IMR-90 (cell line): ENCODE data around the gene RBBP7. TPM values are rescaled to one million over a fixed set of nuclear protein-coding genes. Genes with fewer than 3 reads are reported as not detected.

ENCODE experiments used
- ATAC-seq: fragments of 200-7000 bp; cut with Tn5 transposase; 2 replicates; pipeline ENCODE4 v1.9.1; 2020; ENCODE audit warnings: low read depth, mild to moderate bottlenecking, moderate library complexity
- BruUV-seq: library from RNA; stranded (reverse); fragments of 400-500 nt; replicated peaks from 2 replicates; lab custom pipeline; 2021; lab: Mats Ljungman, UMichigan
- CTCF ChIA-PET: fragments of 300-600 bp; formaldehyde crosslinking; extraction: SDS; loops from one replicate; lab custom pipeline; 2021; ENCODE audit warnings: antibody characterized with exemption; lab: Yijun Ruan, JAX
- POLR2A ChIA-PET: fragments of 300-600 bp; sonication (Branson Sonifier 250); formaldehyde crosslinking; loops from one replicate; lab custom pipeline; 2022; ENCODE audit warnings: antibody characterized with exemption; ENCODE audit not compliant: unreplicated experiment; lab: Charles Lee
- DNase-seq: peaks from one replicate; pipeline ENCODE4 v3.0.0; 2013
- H2AFZ ChIP-seq: replicated peaks from 2 replicates; pipeline ENCODE3; 2013; ENCODE audit warnings: low read length, mild to moderate bottlenecking; ENCODE audit not compliant: poor library complexity
- H2AK5ac ChIP-seq: 2 replicates; pipeline ENCODE4 v1.6.1; 2013; ENCODE audit warnings: low read depth, low read length, inconsistent platforms
- H2AK9ac ChIP-seq: replicated peaks from 2 replicates; pipeline ENCODE3; 2013; ENCODE audit warnings: mild to moderate bottlenecking, low read depth, low read length, moderate library complexity; ENCODE audit not compliant: poor library complexity
- H2BK120ac ChIP-seq: 2 replicates; pipeline ENCODE4 v1.6.1; 2013; ENCODE audit warnings: low read depth, low read length, inconsistent platforms
- H2BK15ac ChIP-seq: 3 replicates; pipeline ENCODE4 v1.6.1; 2013; ENCODE audit warnings: low read depth, low read length, inconsistent platforms
- H2BK20ac ChIP-seq: 2 replicates; pipeline ENCODE4 v1.6.1; 2013; ENCODE audit warnings: low read depth, mild to moderate bottlenecking, inconsistent platforms, low read length, moderate library complexity
- H2BK5ac ChIP-seq: 2 replicates; pipeline ENCODE4 v1.6.1; 2013; ENCODE audit warnings: mild to moderate bottlenecking, low read depth, low read length, inconsistent platforms; ENCODE audit not compliant: poor library complexity, severe bottlenecking
- H3K14ac ChIP-seq: replicated peaks from 2 replicates; pipeline ENCODE4 v1.6.1; 2013; ENCODE audit warnings: low read depth, low read length, inconsistent platforms
- H3K18ac ChIP-seq: 2 replicates; pipeline ENCODE4 v1.6.1; 2013; ENCODE audit warnings: low read depth, low read length, control low read depth
- H3K23ac ChIP-seq: 2 replicates; pipeline ENCODE4 v1.6.1; 2013; ENCODE audit warnings: low read depth, low read length, inconsistent platforms
- H3K27ac ChIP-seq: 2 replicates; pipeline ENCODE4 v1.5.1; 2013; ENCODE audit warnings: mild to moderate bottlenecking, control low read depth, low read length; ENCODE audit not compliant: insufficient read depth
- H3K27me3 ChIP-seq: 2 replicates; pipeline ENCODE4 v1.6.1; 2013; ENCODE audit warnings: low read length; ENCODE audit not compliant: control insufficient read depth, insufficient read depth
- H3K36me3 ChIP-seq: 2 replicates; pipeline ENCODE4 v1.6.1; 2013; ENCODE audit warnings: low read length, mixed read lengths; ENCODE audit not compliant: control insufficient read depth, insufficient read depth
- H3K4ac ChIP-seq: 2 replicates; pipeline ENCODE4 v1.6.1; 2013; ENCODE audit warnings: low read depth, low read length, inconsistent platforms
- H3K4me1 ChIP-seq: 2 replicates; pipeline ENCODE4 v1.6.1; 2013; ENCODE audit warnings: low read length, mixed read lengths; ENCODE audit not compliant: control insufficient read depth, insufficient read depth
- H3K4me2 ChIP-seq: 2 replicates; pipeline ENCODE4 v1.6.1; 2013; ENCODE audit warnings: low read depth, mild to moderate bottlenecking, control low read depth, low read length, moderate library complexity
- H3K4me3 ChIP-seq: 2 replicates; pipeline ENCODE4 v1.5.1; 2013; ENCODE audit warnings: low read depth, mild to moderate bottlenecking, control low read depth, low read length, moderate library complexity; ENCODE audit not compliant: insufficient read depth
- H3K56ac ChIP-seq: 2 replicates; pipeline ENCODE4 v1.6.1; 2013; ENCODE audit warnings: low read length, inconsistent platforms; ENCODE audit not compliant: insufficient read depth; ENCODE audit errors: extremely low read depth
- H3K79me1 ChIP-seq, 2 experiments: 2 replicates each; pipeline ENCODE4 v1.6.1; 2013; ENCODE audit warnings: low read length in 2 of 2, inconsistent platforms in 1 of 2, low read depth in 1 of 2
- H3K9ac ChIP-seq: 2 replicates; pipeline ENCODE4 v1.6.1; 2013; ENCODE audit warnings: low read depth, low read length, control low read depth
- H3K9me1 ChIP-seq: 2 replicates; pipeline ENCODE4 v1.6.1; 2013; ENCODE audit warnings: low read length, inconsistent platforms; ENCODE audit not compliant: insufficient read depth
- H3K9me3 ChIP-seq: 2 replicates; pipeline ENCODE4 v1.6.1; 2013; ENCODE audit warnings: low read length; ENCODE audit not compliant: control insufficient read depth, insufficient read depth
- H4K20me1 ChIP-seq: 2 replicates; pipeline ENCODE4 v1.6.1; 2013; ENCODE audit warnings: low read length, inconsistent platforms; ENCODE audit not compliant: insufficient read depth
- H4K5ac ChIP-seq: 2 replicates; pipeline ENCODE4 v1.6.1; 2013; ENCODE audit warnings: mild to moderate bottlenecking, low read depth, low read length, control low read depth
- H4K8ac ChIP-seq, 2 experiments: 2 replicates each; pipeline ENCODE4 v1.6.1; 2013; ENCODE audit warnings: low read depth in 2 of 2, low read length in 2 of 2, control low read depth in 1 of 2, inconsistent platforms in 1 of 2
- H4K91ac ChIP-seq: 2 replicates; pipeline ENCODE4 v1.6.1; 2013; ENCODE audit warnings: low read depth, low read length, inconsistent platforms; ENCODE audit not compliant: insufficient read depth
- BHLHE40 ChIP-seq: fragments of 150-350 bp; IDR thresholded peaks from 2 replicates; pipeline ENCODE4 v1.6.1; 2016; ENCODE audit warnings: mild to moderate bottlenecking, low read depth, low read length
- CEBPB ChIP-seq: IDR thresholded peaks from 2 replicates; pipeline ENCODE4 v1.6.1; 2012; ENCODE audit warnings: low read depth, low read length, improper control_type of control experiment
- CHD1 ChIP-seq: IDR thresholded peaks from 2 replicates; pipeline ENCODE4 v1.6.1; 2012; ENCODE audit warnings: low read depth, low read length, improper control_type of control experiment
- ELK1 ChIP-seq: fragments of 150-350 bp; IDR thresholded peaks from 2 replicates; pipeline ENCODE4 v1.6.1; 2016; ENCODE audit warnings: low read depth, mild to moderate bottlenecking, low read length, moderate library complexity, borderline replicate concordance
- FOS ChIP-seq: fragments of 150-350 bp; IDR thresholded peaks from 2 replicates; pipeline ENCODE4 v1.6.1; 2016; ENCODE audit warnings: low read depth, low read length
- MAFK ChIP-seq: IDR thresholded peaks from 2 replicates; pipeline ENCODE4 v1.6.1; 2012; ENCODE audit warnings: low read depth, low read length, improper control_type of control experiment
- MXI1 ChIP-seq: IDR thresholded peaks from 2 replicates; pipeline ENCODE4 v1.6.1; 2012; ENCODE audit warnings: low read depth, mild to moderate bottlenecking, low read length, moderate library complexity, borderline replicate concordance
- NFE2L2 ChIP-seq: fragments of 150-350 bp; IDR thresholded peaks from 2 replicates; pipeline ENCODE4 v1.6.1; 2016; ENCODE audit warnings: low read depth, mild to moderate bottlenecking, low read length
- POLR2A ChIP-seq: IDR thresholded peaks from 2 replicates; pipeline ENCODE4 v1.6.1; 2012; ENCODE audit warnings: mild to moderate bottlenecking, low read depth, low read length
- RAD21 ChIP-seq: IDR thresholded peaks from 2 replicates; pipeline ENCODE4 v1.6.1; 2012; ENCODE audit warnings: low read length, improper control_type of control experiment
- RCOR1 ChIP-seq: IDR thresholded peaks from 2 replicates; pipeline ENCODE4 v1.6.1; 2012; ENCODE audit warnings: mild to moderate bottlenecking, low read length, improper control_type of control experiment; ENCODE audit not compliant: insufficient replicate concordance
- RFX5 ChIP-seq: IDR thresholded peaks from 2 replicates; pipeline ENCODE4 v1.8.0; 2012; ENCODE audit warnings: low read depth, mild to moderate bottlenecking, low read length, moderate library complexity
- USF2 ChIP-seq: fragments of 150-350 bp; IDR thresholded peaks from 2 replicates; pipeline ENCODE4 v1.6.1; 2017; ENCODE audit warnings: mild to moderate bottlenecking, antibody characterized with exemption, low read length, low read depth
- WGBS, 2 experiments: methylation state at CpG; one replicate each; pipeline versions ENCODE4 v1.1.5 to v1.1.7; 2013; ENCODE audit warnings: missing lambda C conversion rate in 2 of 2; ENCODE audit not compliant: insufficient read length in 1 of 2; ENCODE audit errors: extremely low coverage in 2 of 2; 5-methylcytosine and 5-hydroxymethylcytosine counted together
- dilution Hi-C: fragments of 300-500 bp; cut with HindIII; formaldehyde crosslinking; loops from one replicate; pipeline ENCODE4 v1.14.3; 2018; ENCODE audit warnings: low sequenced_read_pairs; ENCODE audit not compliant: unreplicated experiment
- in situ Hi-C: fragments of 300-500 bp; cut with MboI; formaldehyde crosslinking; loops from 3 replicates; pipeline ENCODE4 v1.14.3; 2019; ENCODE audit warnings: low sequenced_read_pairs, inconsistent platforms, mixed read lengths
- intact Hi-C: fragments of 100-400 bp; cut with micrococcal nuclease; formaldehyde crosslinking; loops from 2 replicates; pipeline ENCODE4 v1.10.0; 2022
- polyA plus RNA-seq, 3 experiments: library from polyadenylated mRNA; depleted of rRNA; stranded (reverse); fragments of >200 nt; gene quantifications; 2 replicates each; pipeline ENCODE4 v1.2.3, GENCODE V29; 2012; ENCODE audit warnings: low replicate concordance in 1 of 3
- total RNA-seq: library from RNA; depleted of rRNA; stranded (reverse); fragments of >200 nt; gene quantifications from 2 replicates; pipeline ENCODE4 v1.2.3, GENCODE V29; 2012
- TF ChIP-seq, protein P1 (sequence below): conservative IDR thresholded peaks from 2 replicates; pipeline ENCODE4 v1.5.1; 2012; ENCODE audit warnings: mild to moderate bottlenecking, low read depth, low read length, improper control_type of control experiment

The RBBP7 gene
- total and polyA plus RNA-seq, 2 of the 4 experiments (the other 2 are of a cell fraction) = 147 to 149 TPM

GRCh38 chrX:16848541-16848940 is 21.6 kb downstream of the RBBP7 start:
- Histone ChIP-seq H3K79me1 (peaks cover 2 to 6% of the 10 kb centered on the region in 2 experiments; a peak in 2 of 4 replicates), H3K23ac (no peak overlapping the region), H3K4me2 (no peak overlapping the region), H3K18ac (no peak overlapping the region), H3K9me3 (no peaks in the 10 kb centered on the region), H2BK20ac (no peak overlapping the region), H2BK5ac (no peak overlapping the region), H2AK9ac (no peak overlapping the region), H2AK5ac (no peak overlapping the region), H3K14ac (no peak overlapping the region), H2AFZ (no peak overlapping the region), H2BK15ac (no peak overlapping the region), H4K8ac (no peak overlapping the region), H4K91ac (no peak overlapping the region), H2BK120ac (no peak overlapping the region), H3K56ac (no peak overlapping the region), H3K4ac (no peak overlapping the region), H3K27me3 (no peaks in the 10 kb centered on the region), H3K9me1 (no peaks in the 10 kb centered on the region), H3K27ac (no peak overlapping the region), H3K36me3 (peaks cover 19% of the 10 kb centered on the region), H3K4me1 (no peaks in the 10 kb centered on the region), H3K4me3 (no peak overlapping the region), H4K20me1 (no peaks in the 10 kb centered on the region), H3K9ac (no peak overlapping the region), H4K5ac (no peak overlapping the region)
- no peak for DNase-seq
- ChIA-PET CTCF (no interaction called here), POLR2A (no interaction called here)
- in situ Hi-C loops = loop anchor here (25.0 kb wide), 1 partner anchor 839 kb away; no protein-coding TSS in a partner anchor
- no peak for ATAC-seq
- no TSS peak for BruUV-seq
- intact Hi-C loops = no loop called here
- 59% methylated on average over 3 of the region's 6 CpGs; no CpG with 5 or more reads in 1 of the 2 experiments for WGBS, 2 experiments
- no peak for TF ChIP-seq BHLHE40
- no peak for TF ChIP-seq MAFK
- no peak for TF ChIP-seq RFX5
- TF ChIP-seq MXI1 = no peak
- TF ChIP-seq USF2 = no peak
- TF ChIP-seq FOS = no peak
- no peak for TF ChIP-seq RCOR1
- no peak for TF ChIP-seq CHD1
- no peak for TF ChIP-seq RAD21
- no peak for TF ChIP-seq ELK1
- no peak for TF ChIP-seq CEBPB
- TF ChIP-seq, protein P1, sequence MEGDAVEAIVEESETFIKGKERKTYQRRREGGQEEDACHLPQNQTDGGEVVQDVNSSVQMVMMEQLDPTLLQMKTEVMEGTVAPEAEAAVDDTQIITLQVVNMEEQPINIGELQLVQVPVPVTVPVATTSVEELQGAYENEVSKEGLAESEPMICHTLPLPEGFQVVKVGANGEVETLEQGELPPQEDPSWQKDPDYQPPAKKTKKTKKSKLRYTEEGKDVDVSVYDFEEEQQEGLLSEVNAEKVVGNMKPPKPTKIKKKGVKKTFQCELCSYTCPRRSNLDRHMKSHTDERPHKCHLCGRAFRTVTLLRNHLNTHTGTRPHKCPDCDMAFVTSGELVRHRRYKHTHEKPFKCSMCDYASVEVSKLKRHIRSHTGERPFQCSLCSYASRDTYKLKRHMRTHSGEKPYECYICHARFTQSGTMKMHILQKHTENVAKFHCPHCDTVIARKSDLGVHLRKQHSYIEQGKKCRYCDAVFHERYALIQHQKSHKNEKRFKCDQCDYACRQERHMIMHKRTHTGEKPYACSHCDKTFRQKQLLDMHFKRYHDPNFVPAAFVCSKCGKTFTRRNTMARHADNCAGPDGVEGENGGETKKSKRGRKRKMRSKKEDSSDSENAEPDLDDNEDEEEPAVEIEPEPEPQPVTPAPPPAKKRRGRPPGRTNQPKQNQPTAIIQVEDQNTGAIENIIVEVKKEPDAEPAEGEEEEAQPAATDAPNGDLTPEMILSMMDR = no peak
- no peak for TF ChIP-seq NFE2L2
- no peak for TF ChIP-seq POLR2A
- dilution Hi-C loops = no loop called here
